Limb (tissue), 2 donors: ENCODE measurements around the gene RTKN.

Source experiments
- DNase-seq, 2 donors: peaks; one replicate each; pipeline ENCODE4 v3.0.0-alpha.2; 2016; ENCODE audit errors: extremely low spot score in 2 of 2

The RTKN gene

DNA sequence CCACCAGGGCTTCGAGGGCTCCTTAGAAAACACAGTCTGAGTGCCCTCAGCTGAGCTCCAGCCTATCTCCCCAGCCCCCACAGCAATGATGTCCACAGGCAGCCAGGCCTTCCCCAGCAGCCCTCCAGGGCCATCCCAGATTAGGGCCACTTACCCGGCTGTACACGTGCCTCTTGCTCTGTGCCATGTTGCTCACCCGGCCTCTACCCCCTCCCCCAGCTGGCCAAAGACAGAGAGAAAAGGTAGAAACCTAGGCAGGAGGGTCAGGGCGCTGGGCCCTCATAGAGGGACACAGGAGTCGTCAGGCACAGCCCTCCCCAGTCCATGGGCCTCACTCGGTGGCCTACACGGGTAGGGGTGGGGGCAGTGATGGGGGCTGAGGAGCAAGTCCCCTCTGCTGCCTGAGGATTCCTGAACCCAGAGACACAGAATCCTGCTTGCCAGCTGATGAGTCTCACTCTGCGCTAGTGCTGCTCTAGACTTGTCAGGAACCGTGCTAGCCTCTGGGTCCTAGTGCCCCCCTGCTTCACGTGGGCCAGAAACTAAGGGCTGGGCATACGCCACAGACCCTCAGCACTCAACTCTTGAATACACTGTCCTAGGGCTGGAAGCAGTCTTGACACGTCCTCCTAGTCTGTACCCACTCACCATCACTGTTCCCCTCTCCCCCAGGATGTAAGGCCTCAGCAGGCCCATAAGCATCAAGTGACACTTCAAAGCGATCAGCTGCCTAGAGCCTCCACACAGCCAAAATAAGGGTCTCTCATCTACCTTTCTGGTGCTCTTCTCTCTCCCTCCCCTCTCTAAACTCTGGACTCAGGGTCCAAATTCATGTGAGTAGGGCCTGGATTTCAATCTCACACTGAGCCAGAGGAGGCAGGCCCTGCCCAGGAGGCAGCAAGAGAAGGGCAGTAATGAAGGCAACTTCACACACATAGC lies 61.6 kb downstream of the RTKN start, which contains the start of gene DCTN1:
Gene DCTN1, minus strand, starts transcription at position 461 of the 939 bp plus-strand sequence. Its CDS starts 274 bp downstream, at position 187.
- DNase-seq = peak; percentile 48 to 67

DNA sequence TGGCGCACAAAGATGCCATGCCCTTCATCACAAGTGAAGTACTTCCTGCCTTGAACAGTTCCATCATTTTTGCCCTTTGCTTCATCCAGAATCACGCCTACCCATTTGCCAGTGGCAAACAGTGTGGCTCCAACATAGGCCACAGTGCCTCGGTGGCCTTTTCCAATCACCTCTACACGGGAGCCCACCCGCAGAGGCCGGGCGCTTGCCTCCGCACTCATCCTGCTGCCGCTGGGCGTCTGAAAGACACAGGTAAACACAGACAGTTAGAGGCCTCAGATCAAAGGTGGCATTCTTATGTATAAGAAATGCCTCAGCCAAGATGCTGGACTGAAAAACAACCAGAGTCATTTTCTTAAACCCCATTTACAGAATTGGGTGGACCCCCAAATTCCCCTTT lies 63.7 kb downstream of the RTKN start:
- DNase-seq = no peak

DNA sequence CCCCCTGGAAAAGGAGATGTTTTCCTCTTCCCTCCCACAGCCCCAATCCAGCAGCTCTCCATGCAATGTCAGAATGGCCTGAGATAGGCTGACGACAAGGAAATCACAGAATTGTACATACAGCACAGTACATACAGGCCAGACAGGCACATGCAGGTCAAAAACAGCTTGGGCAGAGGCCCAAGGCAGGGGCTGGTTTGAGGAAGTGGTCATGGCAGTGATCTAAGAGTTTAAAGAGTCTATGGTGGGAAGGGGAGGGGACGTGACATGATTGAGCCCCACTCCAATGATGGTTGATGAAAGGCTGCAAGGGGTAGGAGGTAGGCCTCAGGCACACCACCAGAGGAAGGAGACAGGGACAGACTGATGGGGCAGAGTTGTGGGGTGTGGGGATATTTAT lies 65.9 kb downstream of the RTKN start:
- DNase-seq = no peak
